GM12892 (cell line): ENCODE data around the gene CCNT1.

Source experiments
- POLR2A ChIP-seq: IDR thresholded peaks from 2 replicates; pipeline ENCODE4 v1.6.1; 2011; ENCODE audit warnings: low read depth, low read length, control low read depth
- POLR2AphosphoS5 ChIP-seq: IDR thresholded peaks from 2 replicates; pipeline ENCODE4 v1.6.1; 2011; ENCODE audit warnings: low read depth, low read length, control low read depth
- TAF1 ChIP-seq: IDR thresholded peaks from 2 replicates; pipeline ENCODE4 v1.6.1; 2011; ENCODE audit warnings: low read depth, mild to moderate bottlenecking, control low read depth, low read length, borderline replicate concordance

DNA sequence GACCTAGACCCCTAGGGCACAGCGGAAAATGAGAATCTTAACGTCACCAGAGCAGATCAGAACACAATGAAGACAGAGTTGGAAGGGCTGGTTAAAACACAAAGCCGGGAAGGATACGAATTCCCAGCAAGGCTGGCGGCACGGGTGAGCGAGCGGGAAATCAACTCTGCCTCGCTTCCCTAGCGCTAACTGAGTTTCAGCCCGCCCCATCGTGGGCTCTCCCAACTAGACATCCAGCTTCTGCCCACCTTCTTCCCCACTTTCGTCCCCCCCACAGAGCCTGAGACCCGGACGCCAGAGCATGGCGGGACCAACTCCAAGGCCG lies 377 bp downstream of the CCNT1 start:
- TF ChIP-seq POLR2AphosphoS5 (no peak), POLR2A (no peak), TAF1 (no peak)
